Hepatocyte (in vitro differentiated cells): ENCODE results near the gene FERMT3.
A peak's percentile ranks its signal among the peaks of the same experiment; 100 is the strongest.

ENCODE experiments used
- EZH2 ChIP-seq: fragments of 200-600 bp; sonication (generic); IDR thresholded peaks from 2 replicates; pipeline ENCODE4 v1.6.1; 2016; ENCODE audit warnings: antibody characterized with exemption, mild to moderate bottlenecking, borderline replicate concordance
- EZH2phosphoT487 ChIP-seq: fragments of 200-600 bp; sonication (generic); IDR thresholded peaks from one replicate; pipeline ENCODE4 v1.6.1; 2018; ENCODE audit warnings: antibody characterized with exemption, mild to moderate bottlenecking, low read depth, moderate library complexity; ENCODE audit not compliant: unreplicated experiment, severe bottlenecking
- TF ChIP-seq, protein P1 (sequence below): fragments of 200-600 bp; sonication (generic); IDR thresholded peaks from 2 replicates; pipeline ENCODE4 v1.5.1; 2016; ENCODE audit warnings: antibody characterized with exemption, mild to moderate bottlenecking; ENCODE audit not compliant: poor library complexity

GRCh38 chr11:64165481-64165841 lies 41.1 kb upstream of the FERMT3 start:
- TF ChIP-seq, protein P1, sequence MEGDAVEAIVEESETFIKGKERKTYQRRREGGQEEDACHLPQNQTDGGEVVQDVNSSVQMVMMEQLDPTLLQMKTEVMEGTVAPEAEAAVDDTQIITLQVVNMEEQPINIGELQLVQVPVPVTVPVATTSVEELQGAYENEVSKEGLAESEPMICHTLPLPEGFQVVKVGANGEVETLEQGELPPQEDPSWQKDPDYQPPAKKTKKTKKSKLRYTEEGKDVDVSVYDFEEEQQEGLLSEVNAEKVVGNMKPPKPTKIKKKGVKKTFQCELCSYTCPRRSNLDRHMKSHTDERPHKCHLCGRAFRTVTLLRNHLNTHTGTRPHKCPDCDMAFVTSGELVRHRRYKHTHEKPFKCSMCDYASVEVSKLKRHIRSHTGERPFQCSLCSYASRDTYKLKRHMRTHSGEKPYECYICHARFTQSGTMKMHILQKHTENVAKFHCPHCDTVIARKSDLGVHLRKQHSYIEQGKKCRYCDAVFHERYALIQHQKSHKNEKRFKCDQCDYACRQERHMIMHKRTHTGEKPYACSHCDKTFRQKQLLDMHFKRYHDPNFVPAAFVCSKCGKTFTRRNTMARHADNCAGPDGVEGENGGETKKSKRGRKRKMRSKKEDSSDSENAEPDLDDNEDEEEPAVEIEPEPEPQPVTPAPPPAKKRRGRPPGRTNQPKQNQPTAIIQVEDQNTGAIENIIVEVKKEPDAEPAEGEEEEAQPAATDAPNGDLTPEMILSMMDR, result peak; percentile 16
- TF ChIP-seq EZH2 (no peak), EZH2phosphoT487 (no peak)
